HG02610 (cell line): ENCODE results near the gene AANAT.

Source experiments
- ATAC-seq: cut with Tn5 transposase; IDR thresholded peaks from one replicate; pipeline ENCODE4 v1.9.1; 2021; ENCODE audit warnings: mild to moderate bottlenecking, moderate library complexity; ENCODE audit not compliant: unreplicated experiment

AANAT gene

DNA sequence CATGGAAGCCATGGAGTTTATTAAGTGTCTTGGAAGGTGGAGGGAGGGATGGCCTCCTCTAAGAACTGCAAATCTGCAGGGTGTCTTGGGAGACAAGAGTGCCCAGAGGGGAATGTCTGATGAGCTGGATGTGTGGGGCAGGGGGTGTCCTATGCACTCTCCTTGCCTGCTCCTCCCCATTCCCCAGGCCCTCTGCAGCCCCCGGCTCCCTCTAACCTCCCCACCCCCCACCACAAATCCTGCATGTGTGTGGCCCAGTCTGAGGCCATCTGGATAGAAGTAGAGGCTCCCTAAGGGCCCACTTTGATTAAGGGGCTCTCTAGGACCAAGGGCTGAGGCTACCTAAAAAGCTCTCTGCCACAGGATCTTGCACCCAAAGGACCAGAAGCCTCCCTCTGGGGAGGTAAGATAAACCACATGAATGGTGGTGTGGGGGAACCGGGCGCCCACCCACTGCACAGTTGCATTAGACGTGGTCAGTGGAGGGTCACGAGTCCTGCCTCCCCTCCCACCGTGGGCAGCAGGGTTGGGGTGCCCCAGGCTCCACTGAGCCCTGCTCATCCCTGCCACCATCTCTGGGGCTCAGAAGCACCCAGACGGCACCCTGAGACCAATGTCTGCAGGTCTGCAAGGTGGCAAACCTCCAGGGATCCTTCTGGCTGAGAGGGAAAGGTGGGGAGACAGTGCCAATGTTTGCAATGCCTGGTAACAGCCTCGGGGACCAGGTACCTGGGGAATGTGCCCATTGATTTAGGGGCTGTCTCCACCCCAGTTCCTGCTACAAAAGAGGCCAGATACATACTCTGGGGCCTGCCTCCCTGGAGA lies 618 bp downstream of the AANAT start:
- no peak for ATAC-seq

DNA sequence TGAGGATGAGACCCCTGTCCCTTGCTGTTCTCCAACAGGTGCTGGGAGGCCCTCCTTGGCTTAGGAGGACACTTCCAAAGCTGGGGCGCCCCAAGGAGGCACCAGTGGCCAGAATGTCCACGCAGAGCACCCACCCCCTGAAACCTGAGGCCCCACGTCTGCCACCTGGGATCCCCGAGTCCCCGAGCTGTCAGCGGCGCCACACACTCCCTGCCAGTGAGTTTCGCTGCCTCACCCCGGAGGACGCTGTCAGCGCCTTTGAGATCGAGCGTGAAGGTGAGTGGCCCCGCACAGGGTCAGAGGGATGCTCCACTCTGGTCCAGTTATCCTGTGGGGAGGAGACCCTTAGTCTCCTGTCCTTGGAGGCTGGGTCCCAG lies 1.2 kb downstream of the AANAT start:
- ATAC-seq, result no peak

DNA sequence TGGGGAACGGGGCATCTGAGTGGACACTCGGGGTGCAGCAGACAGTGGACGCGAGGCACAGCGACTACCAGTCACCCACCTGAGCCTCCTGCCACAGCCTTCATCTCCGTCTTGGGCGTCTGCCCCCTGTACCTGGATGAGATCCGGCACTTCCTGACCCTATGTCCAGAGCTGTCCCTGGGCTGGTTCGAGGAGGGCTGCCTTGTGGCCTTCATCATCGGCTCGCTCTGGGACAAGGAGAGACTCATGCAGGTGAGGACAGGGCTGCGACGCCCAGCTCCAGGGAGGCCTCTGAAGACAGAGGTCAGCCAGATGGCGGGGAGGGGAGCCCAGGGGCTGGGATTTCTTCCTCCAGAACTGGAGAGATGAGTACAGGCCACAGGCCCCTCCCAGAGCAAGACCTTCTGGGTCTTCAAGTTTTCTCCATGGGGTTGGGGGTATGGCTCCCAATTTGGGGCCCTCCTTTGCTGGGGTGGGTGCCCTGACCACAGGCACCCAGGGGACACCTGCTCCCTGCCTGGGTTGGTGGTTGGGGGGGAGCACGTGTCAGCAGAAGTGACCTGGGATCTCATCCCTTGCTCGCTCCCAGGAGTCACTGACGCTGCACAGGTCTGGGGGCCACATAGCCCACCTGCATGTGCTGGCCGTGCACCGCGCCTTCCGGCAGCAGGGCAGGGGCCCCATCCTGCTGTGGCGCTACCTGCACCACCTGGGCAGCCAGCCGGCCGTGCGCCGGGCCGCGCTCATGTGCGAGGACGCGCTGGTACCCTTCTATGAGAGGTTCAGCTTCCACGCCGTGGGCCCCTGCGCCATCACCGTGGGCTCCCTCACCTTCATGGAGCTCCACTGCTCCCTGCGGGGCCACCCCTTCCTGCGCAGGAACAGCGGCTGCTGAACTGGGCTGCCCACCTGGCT lies 1.9 kb downstream of the AANAT start:
- ATAC-seq, result no peak

DNA sequence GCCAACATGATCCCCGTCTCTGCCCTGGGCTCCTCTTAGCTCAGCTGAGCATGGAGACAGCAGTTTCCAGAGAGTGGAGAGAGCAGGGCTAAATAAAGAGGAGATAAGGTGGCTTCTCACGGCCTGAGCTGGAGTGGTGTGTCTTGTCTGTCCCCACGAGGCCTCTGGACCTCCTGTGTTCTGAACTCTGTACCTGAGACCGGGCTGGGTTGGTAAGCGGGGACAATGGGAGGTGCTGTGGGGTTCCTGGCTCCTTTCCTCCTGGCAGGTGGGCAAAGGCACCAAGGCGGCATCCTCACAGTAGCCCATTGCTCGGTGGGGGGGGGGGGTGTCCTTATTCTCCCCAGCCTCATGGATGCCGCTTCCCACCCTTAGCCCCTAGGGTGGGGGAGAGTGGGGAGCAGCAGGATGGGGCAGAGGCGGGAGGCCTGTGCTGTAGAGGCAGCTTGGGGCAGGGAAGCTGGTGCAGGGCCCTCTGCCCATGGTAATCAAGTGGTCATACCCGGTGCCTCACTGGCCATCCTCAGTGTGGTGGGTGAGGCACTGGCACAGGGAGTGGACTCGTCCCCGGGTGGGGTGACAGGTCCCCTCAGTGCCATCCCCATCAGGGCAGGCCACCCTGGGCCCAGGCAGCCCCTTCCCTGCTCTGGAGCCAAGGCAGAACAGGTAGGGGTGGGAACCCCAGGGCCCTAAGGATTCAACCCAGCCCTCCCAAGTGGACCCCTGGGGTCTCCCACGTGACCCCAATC lies 2.8 kb downstream of the AANAT start:
- ATAC-seq, result no peak

DNA sequence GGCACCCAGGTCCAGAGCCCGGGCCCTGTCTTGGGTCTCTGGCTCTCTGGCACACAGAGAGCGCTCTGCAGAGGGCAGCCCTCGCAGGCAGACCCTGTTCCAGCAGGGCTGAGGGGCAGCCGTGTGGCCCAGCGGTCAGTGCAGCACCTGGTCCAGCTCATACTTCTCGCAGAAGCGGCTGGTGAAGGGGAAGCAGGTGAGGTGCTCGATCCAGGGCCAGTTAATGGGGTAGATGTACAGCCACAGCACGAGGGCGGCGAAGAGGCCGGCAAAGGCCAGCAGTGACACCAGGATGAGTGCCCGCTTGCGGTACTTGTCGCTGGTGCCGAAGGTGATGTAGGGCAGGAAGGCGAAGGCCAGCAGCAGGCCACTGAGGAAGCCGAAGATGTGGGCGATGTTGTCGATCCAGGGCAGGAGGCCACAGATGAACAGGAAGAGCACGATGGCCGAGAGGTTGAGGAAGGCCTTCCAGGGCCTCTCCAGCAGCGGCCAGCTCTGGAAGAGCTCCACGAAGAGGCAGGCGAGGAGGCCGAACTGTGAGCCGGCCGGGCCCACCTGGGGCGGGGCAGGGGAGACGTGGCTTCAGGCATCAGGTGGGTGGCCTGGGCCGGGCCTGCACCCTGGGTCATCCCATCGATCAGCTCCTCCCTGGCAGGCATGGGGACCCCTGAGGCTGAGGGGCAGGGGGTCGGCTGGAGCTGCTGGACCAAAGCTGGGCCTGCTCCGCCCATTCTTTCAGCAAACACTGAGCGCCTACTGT lies 4.3 kb downstream of the AANAT start:
- no peak for ATAC-seq

DNA sequence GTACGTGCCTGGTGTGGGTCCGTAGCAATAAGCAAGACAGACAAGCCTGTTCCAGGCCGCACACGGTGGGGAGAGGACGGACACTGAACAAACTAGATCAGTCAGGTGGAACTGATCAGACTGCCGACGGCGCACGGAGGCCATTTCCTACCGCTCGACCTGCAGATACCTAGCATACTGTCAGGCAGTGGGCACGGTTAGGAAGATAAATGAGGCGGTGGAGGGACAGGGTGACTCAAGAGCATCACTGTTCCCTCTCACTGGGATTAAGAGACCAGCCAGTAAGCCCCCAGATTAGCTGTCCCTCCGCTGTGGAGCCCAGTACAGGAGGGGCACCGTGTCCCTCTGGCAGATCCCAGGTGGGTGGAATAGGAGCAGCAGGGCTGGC lies 4.8 kb downstream of the AANAT start:
- no peak for ATAC-seq

DNA sequence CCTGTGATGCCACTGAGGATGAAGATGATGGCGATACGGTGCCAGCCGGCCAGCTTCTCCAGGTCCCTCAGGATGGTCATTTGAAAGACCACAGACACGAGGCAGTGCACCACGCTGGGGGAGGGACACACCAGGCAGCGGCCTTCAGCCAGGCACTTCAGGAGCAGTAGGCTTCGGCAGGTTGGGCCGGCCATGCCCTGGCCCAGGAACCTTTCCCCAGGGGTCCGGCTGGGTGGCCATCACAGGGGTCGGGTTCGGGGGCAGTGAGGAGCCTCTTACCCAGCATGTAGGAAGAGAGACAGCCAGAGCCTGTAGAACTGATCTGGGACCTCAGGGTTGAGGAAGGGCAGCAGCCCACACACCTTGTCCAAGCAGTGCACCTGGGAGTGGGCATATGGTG lies 5.3 kb downstream of the AANAT start:
- no peak for ATAC-seq

DNA sequence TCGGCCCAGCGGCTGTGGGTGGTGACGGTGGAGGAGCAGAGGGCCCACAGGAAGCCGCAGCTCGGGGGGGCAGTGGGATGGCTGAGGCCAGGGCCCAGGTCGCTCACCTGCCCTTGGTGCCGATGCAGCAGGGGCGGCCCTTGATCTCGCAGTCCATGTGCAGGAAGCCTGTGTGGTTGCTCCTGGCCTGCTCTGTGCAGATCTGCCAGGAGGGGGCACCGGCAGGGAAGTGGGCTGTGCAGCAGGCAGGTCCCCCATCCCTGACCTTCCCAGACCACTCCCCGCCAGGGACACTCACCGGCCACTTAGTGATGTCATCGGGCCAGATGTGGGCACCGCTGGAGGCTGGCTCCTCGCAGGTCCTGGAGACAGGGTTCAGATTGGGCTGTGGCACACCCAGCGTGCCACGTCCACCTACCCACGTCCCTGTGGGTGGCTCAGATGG lies 6.2 kb downstream of the AANAT start:
- ATAC-seq, result no peak

DNA sequence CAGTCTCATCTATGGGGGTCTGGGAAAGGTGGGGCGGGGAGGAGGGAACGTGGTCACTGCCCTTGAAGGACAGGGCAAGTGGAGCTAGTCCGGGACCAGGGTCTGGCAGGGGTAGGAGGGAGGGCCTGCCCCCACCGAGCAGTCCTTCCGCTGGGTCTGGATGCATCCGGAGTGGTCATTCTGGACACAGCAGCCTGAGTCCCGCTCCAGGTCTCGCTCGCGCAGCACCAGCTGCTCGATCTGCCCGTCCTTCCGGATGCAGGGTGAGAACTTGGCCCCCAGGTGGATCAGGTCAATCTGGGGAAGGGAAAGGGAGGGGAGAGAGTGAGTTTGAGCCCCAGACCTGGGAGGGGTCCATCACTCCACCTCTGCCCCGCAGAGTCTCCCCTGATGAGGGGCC lies 6.8 kb downstream of the AANAT start:
- no peak for ATAC-seq

DNA sequence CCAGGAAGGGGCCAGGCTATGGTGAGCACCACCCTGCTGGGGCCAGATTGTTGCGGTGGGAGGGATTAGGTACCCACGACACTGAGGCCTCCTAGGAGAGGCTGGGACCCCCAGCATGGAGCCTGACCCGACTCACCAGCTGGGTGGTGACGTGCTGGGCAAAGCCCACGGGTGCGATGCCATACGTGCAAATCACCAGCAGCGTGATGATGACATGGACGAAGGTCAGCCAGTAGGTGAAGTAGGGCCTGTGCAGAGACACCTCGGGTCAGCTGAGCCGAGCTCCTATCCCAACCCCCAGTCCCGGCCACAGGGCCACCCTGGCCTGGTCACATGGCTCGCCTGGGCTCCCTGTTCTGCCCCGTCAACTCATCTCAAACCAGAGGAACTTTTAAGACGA lies 7.5 kb downstream of the AANAT start:
- ATAC-seq, result no peak

DNA sequence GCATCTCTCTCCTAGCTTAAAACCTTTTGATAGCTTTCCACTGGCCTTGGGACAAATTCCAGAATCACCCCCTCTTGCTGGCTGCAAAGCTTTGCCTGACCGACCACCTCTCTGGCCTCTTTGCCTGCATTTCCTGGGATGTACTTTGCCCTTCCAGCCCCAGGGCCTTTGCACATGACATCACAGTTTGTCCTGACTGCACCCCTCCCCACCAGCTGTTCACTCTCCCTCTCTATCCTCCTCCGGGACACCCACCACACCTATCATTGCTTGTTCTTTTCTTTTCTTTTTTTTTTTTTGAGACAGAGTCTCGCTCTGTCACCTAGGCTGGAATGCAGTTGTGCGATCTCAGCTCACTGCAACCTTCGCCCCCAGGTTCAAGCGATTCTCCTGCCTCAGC lies 7.9 kb downstream of the AANAT start:
- ATAC-seq, result no peak

DNA sequence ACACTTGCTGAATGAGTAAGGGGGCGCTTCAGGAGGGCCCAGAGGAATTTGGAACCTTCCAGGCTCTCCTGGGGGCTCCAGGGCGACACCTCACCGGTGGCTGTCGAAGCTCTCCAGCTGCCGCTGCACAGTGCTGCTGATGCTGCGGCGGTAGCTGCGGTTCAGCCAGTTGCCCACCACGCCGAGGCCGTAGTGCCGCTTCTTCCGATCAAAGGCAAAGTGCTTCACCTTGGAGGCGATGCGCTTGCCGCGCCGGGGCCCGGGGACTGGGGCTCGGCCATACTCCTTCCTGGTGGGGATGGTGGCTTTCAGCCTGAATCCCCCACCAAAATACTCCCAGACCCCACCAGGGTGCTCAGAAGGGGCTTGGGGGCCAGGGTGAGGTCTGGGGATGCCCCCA lies 9.3 kb downstream of the AANAT start:
- no peak for ATAC-seq

DNA sequence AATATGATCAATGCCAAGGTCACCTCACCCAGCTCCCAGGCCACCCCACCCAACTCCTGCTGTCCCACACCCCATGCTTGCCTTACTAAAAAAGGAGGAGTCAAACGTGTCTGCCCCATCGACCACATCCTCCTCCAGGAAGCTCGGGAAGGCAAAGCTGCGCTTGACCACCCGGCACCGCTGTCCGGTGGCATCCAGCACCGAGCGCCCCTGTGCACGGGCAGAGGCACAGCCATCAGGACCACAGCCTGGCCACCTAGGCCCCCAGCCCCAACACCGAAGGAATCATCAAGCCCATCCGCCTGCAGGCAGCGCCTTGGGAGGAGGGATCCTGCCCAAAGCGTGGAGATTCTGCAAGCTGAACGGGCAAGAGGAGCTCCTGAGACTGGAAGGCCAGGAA lies 10.2 kb downstream of the AANAT start:
- no peak for ATAC-seq

DNA sequence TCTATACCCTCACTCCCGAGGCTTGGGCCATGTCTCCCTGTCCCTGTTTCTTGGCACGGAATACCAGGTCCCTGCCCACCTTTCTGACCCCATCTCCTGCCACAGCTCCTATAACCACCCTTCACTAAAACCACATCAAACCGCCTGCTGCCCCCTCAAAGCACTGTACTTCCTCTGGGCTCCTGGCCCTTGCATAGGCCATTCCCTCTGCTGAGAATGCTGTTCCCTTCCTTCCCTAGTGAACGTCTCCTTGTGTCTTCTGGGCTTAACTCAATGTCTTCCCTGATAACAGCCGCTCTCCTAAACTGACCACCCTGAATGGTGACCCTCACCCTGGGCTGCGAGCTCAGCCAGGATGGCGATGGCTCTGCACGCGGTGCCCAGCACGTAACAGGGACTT lies 10.7 kb downstream of the AANAT start:
- ATAC-seq, result no peak

DNA sequence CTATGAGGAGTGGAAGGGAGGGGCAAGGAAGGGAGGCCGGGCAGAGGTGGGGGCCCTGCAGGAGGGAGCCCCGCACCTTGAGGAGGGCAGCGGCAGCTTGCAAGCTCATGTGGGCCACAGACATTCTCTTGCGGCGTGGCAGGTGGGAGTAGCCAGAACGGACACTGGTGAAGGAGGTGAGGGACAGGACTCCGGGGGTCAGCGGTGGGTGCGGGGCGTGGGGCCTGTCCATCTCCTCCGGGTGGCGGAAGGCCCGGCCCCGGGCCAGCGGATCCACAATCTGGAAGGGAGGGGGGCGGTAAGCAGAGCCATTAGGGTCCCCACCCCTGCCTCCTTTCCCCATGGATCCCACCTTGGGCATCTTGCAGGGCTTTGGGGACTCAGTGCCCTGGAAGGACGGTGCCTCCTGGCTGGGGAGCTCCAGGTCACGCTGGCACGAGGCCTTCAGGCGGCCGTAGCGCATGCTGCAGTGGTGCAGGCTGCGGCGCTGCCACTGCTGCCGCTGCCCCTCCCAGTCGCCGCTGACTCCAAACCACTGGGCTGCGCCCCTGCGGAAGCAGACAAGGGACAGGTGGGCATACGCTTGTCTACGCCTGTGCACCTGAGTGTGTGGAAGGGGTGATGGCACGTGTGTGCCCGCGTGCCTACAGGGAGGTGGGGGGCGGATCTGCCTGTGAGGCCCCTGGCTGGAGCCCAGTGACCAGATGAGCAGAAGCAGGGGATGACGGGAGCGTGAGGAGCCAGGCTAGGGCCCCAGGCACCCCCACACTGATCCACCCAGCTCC lies 11.5 kb downstream of the AANAT start:
- ATAC-seq, result no peak

DNA sequence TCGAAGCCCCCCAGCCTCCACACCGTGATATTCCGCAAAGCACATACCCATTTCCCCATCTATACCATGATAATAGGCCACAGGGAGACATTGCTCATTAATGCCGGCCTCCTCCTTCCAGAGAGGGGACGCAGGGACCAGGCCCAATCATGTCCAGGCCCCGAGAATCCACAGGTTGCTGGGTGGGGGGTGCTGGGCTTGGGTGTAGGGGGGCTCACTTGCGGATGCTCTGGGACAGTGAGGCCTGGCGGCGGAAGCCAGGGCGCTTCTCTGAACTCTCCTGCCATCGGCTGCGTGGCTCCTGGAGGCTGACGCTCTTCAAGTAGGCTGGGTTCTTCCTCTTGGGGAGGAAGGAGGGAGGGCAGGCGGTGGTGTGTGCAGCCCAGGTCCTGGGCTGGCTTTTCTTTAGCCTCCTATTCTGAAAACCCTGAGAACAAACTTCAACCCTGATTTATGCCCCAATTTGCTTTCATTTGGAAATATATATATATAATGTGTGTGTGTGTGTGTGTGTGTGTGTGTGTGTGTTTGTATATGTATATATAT lies 12.2 kb downstream of the AANAT start:
- no peak for ATAC-seq

DNA sequence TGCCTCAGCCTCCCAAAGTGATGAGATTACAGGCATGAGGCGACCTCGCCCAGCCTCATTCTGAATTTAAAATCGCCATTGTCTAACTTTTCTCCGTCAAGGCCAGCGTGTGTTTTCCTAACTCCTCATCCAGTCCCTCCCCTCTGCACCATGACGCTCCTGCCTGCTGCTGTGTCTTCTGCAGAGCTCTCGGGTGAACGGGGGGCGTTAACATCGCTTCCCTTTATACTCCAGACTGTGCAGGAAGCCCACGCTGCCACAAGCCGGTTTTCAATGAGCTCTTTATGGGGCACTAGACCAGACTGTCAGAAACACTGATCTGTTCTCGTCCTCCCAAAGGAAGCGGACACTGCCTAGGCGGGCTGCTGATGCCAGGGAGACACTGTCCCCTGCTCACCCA lies 13.2 kb downstream of the AANAT start:
- ATAC-seq, result peak; percentile 9

DNA sequence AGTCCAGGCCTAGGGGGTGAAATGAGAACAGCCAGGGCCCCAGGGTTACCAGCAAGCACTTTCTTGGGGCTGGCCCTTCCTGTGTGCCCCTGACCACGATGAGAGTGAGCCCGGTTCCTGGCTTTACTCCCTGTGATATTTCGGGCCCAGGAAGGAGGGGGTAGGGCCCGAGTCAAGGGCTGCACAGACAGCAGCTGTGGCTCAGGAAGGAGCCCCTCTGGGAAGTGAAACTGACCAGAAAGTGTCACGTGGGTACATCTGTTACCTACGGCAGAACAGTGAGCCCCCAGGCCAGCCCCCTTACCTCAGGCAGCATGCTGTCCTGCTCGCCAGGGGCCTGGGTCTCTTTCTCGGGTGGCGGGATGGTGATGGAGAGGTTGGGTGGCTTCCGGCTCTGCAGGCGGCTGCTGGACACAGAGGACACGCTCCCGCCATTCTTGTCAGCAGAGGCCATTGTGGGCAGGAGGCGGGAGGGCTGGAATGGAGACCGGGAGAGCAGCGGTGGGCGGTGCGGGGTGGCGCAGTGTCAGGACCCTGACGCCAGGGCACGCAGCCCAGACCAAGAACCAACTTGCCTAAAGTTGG lies 13.8 kb downstream of the AANAT start:
- ATAC-seq, result peak; percentile 53

DNA sequence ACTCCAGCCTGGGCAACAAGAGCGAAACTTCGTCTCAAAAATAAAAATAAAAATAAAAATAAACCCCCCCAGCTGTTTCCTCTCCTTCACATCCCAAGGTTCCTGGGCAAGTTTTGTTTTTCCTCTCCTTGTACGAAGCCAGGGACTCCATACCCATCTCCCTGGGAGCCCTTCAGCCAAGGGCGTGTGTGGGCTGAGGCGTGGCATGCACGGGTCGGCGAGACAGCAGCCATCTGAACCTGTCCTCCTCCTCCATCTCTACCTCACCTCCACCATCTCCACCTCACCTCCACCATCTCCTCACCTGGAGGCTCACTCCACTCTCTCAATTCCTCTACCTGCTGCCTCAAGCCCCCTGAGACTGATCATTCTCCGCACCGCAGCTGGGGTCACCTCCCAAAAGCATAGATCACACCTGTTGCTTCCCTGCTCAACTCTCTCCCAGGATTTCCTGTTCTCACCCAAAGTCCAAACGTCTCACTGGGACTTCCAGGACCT lies 16.9 kb downstream of the AANAT start:
- ATAC-seq, result no peak
